Glutamatergic neuron (in vitro differentiated cells): ENCODE results near the gene PDSS1. TPM values are rescaled to one million over a fixed set of nuclear protein-coding genes. Genes with fewer than 3 reads are reported as not detected.
A peak's percentile ranks its signal among the peaks of the same experiment; 100 is the strongest.
"Not testable (repeated sequence)": the region's sequence is repeated elsewhere in the genome, so short reads cannot be mapped to it uniquely, and the experiment has no call there.

Experiments
- DNase-seq: peaks from one replicate; pipeline ENCODE4 v3.0.0; 2022
- H3K27ac Mint-ChIP-seq: one replicate; pipeline ENCODE4 v1.8.0; 2020; ENCODE audit warnings: mild to moderate bottlenecking, mixed read lengths, inconsistent platforms; ENCODE audit not compliant: unreplicated experiment
- H3K27me3 Mint-ChIP-seq: one replicate; pipeline ENCODE4 v1.8.0; 2020; ENCODE audit warnings: mild to moderate bottlenecking, moderate library complexity, mixed read lengths, inconsistent platforms; ENCODE audit not compliant: unreplicated experiment
- H3K36me3 Mint-ChIP-seq: one replicate; pipeline ENCODE4 v1.8.0; 2020; ENCODE audit warnings: mild to moderate bottlenecking, mixed read lengths, inconsistent platforms; ENCODE audit not compliant: unreplicated experiment
- H3K4me1 Mint-ChIP-seq: one replicate; pipeline ENCODE4 v1.8.0; 2020; ENCODE audit warnings: mild to moderate bottlenecking, low read depth, mixed read lengths, inconsistent platforms; ENCODE audit not compliant: unreplicated experiment
- H3K4me3 Mint-ChIP-seq: one replicate; pipeline ENCODE4 v1.8.0; 2020; ENCODE audit warnings: mild to moderate bottlenecking, mixed read lengths, inconsistent platforms; ENCODE audit not compliant: unreplicated experiment
- H3K9me3 Mint-ChIP-seq: one replicate; pipeline ENCODE4 v1.8.0; 2020; ENCODE audit warnings: mild to moderate bottlenecking, moderate library complexity, mixed read lengths, inconsistent platforms; ENCODE audit not compliant: unreplicated experiment
- long read RNA-seq: library from polyadenylated mRNA; unstranded; transcript quantifications from one replicate; pipeline ENCODE4 v2.0.0, GENCODE V29; 2020; ENCODE audit not compliant: unreplicated experiment
- total RNA-seq: library from RNA; stranded (reverse); fragmentation: NEBNext Ultra II Directional; extraction: Animal tissue kit (Norgen Biotek cat#: 25700); gene quantifications from one replicate; pipeline ENCODE4 v1.2.1, GENCODE V29; 2021; ENCODE audit not compliant: unreplicated experiment
- TF ChIP-seq, protein P1 (sequence below): fragments of 200-600 bp; sonication (generic); IDR thresholded peaks from one replicate; pipeline ENCODE4 v1.5.0; 2021; ENCODE audit not compliant: partially characterized antibody, unreplicated experiment

Gene PDSS1, protein sequence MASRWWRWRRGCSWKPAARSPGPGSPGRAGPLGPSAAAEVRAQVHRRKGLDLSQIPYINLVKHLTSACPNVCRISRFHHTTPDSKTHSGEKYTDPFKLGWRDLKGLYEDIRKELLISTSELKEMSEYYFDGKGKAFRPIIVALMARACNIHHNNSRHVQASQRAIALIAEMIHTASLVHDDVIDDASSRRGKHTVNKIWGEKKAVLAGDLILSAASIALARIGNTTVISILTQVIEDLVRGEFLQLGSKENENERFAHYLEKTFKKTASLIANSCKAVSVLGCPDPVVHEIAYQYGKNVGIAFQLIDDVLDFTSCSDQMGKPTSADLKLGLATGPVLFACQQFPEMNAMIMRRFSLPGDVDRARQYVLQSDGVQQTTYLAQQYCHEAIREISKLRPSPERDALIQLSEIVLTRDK
- total RNA-seq = 11.6 TPM
- long read RNA-seq, partial matches to known transcripts = 0 of 6 reads
- long read RNA-seq, other reads (novel, unspliced or antisense) = 3 of 6 reads

DNA sequence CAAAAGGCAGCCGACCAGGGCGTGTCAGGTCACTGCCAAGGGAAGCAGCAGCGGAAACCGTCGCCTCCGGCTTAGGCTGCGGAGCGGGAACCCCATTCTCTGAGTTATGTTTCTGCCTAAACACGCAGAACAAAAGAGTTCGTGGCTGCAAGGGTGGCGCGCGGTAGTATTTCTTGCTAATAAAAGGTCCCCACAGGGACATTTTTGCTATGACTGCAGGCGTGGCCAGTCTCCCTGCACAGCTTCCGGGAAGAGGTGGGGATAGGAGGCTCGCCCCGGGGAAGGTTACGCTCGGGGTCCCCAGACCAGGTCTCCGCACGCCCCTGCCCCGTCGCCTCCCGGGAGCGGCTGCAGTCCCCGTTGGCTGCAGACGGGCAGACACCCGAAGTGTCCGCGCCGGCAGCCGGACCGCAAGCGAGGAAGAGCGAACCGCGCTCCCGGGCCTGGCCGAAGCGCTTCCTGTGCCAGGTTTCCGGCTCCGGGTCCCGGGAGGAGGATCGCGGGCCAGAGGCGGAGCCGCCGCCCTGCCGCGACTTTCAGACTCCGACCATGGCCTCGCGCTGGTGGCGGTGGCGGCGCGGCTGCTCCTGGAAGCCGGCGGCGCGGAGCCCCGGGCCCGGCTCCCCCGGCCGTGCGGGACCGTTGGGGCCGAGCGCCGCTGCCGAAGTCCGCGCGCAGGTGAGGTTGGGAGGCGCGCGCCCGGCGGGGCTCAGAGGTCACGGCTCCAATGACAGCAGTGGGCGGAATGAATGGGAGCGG is at the start of gene PDSS1:
Gene PDSS1, plus strand, starts transcription at position 539 of the 759 bp plus-strand sequence. Its CDS starts 11 bp downstream, at position 550.
- DNase-seq = peak; percentile 81
- Mint-ChIP-seq H3K27ac (peak within 1 kb of the TSS; percentile 92), H3K9me3 (peaks cover 13% of the 10 kb centered on the region), H3K4me3 (peak within 1 kb of the TSS; percentile 99), H3K4me1 (peaks cover 7% of the 10 kb centered on the region), H3K36me3 (peaks cover 7% of the 10 kb centered on the region), H3K27me3 (peaks cover 9% of the 10 kb centered on the region)
- TF ChIP-seq, protein P1, sequence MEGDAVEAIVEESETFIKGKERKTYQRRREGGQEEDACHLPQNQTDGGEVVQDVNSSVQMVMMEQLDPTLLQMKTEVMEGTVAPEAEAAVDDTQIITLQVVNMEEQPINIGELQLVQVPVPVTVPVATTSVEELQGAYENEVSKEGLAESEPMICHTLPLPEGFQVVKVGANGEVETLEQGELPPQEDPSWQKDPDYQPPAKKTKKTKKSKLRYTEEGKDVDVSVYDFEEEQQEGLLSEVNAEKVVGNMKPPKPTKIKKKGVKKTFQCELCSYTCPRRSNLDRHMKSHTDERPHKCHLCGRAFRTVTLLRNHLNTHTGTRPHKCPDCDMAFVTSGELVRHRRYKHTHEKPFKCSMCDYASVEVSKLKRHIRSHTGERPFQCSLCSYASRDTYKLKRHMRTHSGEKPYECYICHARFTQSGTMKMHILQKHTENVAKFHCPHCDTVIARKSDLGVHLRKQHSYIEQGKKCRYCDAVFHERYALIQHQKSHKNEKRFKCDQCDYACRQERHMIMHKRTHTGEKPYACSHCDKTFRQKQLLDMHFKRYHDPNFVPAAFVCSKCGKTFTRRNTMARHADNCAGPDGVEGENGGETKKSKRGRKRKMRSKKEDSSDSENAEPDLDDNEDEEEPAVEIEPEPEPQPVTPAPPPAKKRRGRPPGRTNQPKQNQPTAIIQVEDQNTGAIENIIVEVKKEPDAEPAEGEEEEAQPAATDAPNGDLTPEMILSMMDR = no peak

DNA sequence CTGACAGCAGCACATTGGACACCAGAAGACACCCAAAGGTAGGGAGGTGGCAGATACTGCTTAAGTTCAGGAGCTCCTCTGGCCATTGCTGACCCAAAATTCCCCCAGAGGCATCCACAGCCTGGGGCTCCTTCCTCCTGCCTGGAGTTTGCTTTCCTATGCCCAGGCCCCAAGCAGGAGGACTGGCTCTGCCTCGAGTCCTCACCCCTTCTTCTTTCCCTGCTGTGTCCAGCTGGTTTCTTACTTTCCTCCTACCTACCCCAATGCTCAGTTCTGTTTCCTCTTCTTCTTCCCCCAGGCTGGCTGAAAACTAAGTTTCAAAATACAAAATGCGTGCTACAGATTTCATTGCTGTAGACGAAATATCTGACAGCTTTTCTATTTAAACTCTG is 49.3 kb upstream of the PDSS1 start:
- H3K4me3 Mint-ChIP-seq, H3K27me3 Mint-ChIP-seq, DNase-seq, H3K4me1 Mint-ChIP-seq, H3K36me3 Mint-ChIP-seq, H3K9me3 Mint-ChIP-seq, H3K27ac Mint-ChIP-seq: not testable (repeated sequence)

DNA sequence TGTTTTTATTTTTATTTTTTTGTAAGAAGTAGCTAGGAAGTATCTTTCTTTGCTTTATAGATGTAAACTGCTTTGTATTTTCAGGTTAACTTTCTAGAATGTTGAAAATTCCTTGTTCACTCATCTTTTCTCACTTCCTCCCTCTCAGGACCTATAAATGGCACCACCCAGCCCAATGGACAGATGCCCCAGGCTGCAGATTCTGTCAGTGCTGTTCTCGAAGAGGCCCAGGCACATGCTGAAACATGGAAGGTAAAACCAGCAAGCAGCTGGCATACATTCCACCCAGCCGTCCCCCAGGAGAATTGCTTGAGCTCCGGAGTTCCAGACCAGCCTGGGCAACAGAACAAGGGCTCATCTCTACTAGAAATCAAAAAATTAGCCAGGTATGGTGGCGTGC is 47.1 kb upstream of the PDSS1 start:
- TF ChIP-seq, protein P1 = no peak
- no peaks in the 10 kb centered on the region for H3K36me3 Mint-ChIP-seq
- no peak overlapping the region for H3K4me3 Mint-ChIP-seq
- H3K9me3 Mint-ChIP-seq = peaks cover 2% of the 10 kb centered on the region
- peaks cover 2% of the 10 kb centered on the region for H3K27me3 Mint-ChIP-seq
- peak; percentile 29 for DNase-seq
- peaks cover 3% of the 10 kb centered on the region for H3K4me1 Mint-ChIP-seq
- H3K27ac Mint-ChIP-seq = no peak overlapping the region

DNA sequence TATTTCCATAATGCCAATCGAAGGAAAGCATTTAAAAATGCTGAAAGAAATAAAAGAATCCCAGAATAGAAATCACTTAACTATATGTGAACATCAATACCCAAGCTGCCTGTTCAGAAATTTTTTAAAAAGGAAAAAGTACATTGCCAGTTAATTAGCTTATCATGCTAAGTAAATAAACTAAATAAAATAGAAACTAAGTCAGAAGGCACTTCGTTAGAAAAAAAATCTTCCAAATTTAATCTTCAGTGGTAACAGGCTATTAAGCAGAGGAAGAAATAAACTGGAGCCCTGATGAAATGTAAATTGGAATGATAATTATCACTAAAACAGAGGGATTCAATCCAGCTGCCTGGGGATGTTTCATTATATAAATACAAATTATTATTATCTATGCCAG is 46.0 kb upstream of the PDSS1 start:
- H3K36me3 Mint-ChIP-seq, H3K27ac Mint-ChIP-seq, H3K4me3 Mint-ChIP-seq, H3K4me1 Mint-ChIP-seq, DNase-seq, H3K27me3 Mint-ChIP-seq, H3K9me3 Mint-ChIP-seq: not testable (repeated sequence)

DNA sequence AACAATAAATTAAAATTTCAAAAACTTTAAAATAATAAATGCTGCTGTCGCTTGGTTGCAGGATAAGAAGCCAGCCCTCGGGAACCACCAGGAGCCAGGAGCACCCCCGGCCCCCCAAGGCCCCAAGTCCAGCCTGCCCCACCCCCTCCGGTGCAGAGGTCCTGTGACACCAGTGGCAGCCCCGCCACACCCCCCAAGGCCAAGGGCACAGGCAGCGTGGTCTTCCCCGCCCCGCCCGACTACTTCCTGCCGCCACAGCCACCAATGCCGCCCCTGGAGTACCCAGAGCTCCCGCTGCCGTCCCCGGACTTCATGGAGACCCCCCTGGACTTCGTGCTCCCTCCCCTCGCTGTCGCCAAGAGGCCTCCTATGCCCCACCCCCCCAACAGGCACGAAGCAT is 44.5 kb upstream of the PDSS1 start:
- peak; percentile 17 for DNase-seq
- H3K4me3 Mint-ChIP-seq = no peak overlapping the region

More for the DNA sequence above, 44.5 kb upstream of the PDSS1 start:
- H3K27me3 Mint-ChIP-seq = peaks cover 2% of the 10 kb centered on the region
- H3K9me3 Mint-ChIP-seq = peaks cover 2% of the 10 kb centered on the region
- H3K4me1 Mint-ChIP-seq = peaks cover 3% of the 10 kb centered on the region
- H3K36me3 Mint-ChIP-seq = no peaks in the 10 kb centered on the region
- H3K27ac Mint-ChIP-seq = no peak overlapping the region
- TF ChIP-seq, protein P1 = no peak
